NCI-H446 treated with DMSO at 0.1 percent for 48 hours (cell line): ENCODE measurements around the gene AGRN.
A peak's percentile ranks its signal among the peaks of the same experiment; 100 is the strongest.
"Not testable (repeated sequence)": the region's sequence is repeated elsewhere in the genome, so short reads cannot be mapped to it uniquely, and the experiment has no call there.

Source experiments
- DNase-seq: peaks from one replicate; lab custom pipeline; 2025; lab: John Stamatoyannopoulos, UW

The AGRN gene

DNA sequence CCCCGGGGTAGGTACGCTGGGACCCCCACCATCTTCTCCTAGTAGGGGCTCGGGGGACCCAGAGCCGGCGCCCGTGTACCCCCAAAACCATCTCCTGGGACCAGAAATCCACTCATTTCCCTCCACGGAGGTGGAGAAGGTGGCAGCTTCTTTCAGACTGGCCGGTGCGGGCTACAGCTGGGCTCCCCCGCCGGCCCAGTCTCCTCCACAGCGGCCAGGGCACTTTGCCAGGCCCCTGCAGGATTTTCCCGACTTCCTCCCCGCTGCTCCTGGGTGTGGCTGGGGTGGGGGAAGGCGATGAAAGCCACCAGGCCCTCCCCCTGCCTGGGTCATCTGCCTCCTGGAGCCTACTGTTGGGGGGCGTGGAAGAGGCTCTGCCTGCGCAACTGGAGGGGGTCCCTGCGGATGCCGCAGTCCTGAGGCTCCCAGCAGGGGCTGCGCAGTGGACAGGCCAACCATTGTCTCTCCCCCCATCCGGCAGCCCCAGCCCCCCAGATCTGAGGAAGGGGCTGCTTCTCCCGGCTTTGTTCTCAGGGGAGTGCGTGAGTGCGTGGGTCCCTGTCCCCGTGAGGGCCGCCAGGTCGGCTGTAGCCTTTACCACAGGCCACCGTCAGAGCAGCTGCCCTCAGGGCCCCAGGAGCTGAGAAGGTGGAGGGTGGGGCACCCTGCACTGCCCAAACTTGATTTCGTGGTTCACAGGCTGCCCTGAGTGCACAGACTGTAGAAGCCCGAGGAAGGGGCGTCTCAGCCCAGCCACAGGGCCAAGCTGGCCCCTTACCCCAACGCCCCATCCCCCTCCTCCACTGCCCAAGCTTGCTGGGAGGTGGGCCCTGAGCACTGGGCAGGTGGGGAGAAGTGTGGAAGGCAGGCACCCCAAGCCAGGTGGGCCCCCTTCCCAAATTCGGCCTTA is 1.3 kb downstream of the AGRN start:
- peak; percentile 49 for DNase-seq

DNA sequence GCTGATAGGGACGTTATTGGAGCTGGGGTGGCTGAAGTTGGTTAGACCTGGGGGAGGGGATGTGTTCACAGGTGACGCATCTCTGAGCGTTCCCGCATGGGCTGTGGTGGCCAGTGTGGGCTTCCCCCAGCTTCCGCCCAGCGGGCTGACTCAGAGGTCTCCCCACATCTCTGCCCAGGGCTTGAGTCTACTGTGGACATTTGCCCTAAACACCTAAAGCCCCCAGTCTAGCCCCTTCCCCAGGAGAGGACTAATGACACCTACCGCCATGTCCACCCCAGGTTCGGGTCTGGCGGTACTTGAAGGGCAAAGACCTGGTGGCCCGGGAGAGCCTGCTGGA is 2.0 kb downstream of the AGRN start:
- DNase-seq = no peak

DNA sequence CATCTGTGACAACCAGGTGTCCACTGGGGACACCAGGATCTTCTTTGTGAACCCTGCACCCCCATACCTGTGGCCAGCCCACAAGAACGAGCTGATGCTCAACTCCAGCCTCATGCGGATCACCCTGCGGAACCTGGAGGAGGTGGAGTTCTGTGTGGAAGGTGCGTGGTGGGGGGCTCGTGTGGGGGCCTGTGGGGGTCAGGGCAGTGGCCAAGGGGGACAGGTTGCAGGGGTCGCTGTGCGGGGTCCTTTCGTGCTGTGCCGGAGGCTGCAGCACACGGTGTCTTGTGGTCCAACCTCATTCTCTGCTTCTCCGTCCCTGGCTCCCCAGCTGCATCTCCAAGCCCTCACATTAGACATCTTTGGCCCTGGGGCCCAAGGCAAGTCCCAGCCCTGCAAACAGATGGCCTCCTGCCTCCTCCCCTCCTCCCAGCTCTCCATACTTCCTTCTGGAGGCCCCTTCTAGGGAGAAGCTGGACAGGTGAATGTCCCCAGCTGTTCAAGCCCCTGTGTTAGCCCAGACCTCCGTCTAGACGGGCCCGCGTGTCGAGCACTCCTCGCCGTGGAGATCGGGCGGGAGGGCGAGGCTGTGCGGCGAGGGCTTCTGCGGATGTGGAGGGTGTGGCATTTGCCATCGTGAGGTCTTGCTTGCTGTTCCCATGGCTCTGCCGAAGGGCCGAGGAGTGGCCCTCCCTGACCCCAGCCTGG is 2.5 kb downstream of the AGRN start:
- no peak for DNase-seq

DNA sequence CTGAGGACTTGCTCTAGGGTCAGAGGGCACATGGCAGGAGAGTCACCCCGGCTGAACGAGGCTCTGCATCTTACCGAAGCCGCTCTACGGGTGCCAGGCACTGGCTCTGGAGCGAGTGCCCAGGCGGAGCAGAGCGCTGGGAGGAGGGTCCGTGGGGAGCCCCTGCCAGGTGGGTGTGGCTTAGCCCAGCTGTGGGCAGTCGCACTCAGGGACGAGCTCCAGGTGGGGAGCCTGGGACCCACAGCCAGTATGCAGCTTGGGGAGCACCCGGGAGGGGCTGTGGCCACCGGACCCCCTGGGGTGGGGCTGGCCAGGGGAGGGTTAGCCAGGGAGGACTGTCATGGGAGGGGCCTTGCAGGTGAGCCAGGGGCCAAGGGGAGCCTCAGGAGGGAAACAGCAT is 3.8 kb downstream of the AGRN start:
- DNase-seq = no peak

DNA sequence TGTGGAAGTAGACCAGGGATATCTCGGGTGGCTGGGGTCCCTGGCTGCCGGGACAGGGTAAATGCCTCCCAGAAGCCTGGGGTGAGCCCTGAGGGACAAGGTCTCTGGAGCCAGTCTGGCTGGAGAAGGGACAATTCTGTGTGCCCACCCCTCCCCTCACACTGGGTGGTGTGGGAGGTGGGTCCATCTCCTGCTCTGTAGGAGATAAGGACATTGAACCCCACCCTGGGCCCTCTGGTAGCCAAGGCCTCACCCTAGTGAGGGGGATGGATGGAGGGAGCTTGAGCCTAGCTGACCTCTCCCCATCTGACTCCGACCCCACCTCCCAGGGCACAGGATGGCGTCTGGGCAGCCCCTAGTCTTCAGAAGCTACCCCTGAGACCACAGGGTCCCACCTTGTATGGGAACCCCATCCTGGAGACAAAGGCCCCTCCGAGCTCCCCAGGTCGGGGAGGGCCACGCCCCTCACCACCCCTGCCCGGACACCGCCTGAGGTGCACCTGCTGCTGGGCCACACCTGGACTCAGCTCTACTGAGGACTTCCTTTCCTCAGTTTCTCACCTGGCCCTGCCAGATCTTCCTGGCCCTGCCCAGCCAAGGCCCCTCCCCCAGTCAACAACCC is 4.3 kb downstream of the AGRN start:
- no peak for DNase-seq

DNA sequence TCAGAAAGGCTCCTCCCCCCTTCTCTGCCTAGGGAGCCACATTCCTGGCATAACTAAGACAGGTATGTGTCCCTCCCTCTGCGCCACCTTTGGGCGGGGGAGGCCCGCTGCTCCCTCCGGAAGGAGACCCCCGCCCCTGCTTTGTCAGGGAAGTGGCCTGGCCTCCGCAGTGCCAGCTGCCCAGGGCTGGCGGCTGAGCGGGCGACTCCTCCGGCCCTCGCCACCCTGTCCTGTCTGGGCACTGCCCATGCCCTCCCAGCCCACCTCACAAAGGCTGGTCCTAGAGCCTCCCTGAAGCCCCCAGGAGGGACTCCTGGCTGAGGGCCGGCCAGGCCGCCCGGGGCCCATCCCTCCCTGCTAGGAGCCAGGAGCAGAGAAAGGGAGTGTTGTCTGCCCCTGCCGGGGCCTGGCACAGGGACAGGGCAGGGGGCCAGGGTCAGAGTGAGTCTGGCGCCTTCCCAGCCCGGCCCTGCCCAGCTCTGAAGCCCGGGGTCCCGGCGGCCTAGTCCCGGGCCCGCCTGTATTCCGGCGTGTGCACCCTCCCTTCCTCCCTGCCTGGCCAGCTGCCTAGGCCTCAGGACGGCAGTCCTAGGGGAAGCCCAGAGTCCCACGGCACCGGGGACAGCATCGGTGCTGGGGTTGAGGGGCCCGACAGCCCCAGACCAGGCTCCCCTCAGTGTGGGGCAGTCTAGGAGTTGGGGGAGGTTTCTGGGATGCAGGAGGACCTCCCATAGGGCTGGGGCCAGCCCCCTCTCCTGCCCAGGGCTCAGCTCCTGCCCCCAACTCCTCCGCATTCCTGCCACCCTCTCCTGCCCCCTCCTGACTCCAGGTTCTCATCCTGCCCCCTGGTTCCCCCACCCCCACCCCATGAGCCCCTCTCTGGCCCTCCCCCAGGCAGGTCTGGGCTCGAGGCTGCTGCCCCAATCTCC is 5.1 kb downstream of the AGRN start:
- DNase-seq = no peak

DNA sequence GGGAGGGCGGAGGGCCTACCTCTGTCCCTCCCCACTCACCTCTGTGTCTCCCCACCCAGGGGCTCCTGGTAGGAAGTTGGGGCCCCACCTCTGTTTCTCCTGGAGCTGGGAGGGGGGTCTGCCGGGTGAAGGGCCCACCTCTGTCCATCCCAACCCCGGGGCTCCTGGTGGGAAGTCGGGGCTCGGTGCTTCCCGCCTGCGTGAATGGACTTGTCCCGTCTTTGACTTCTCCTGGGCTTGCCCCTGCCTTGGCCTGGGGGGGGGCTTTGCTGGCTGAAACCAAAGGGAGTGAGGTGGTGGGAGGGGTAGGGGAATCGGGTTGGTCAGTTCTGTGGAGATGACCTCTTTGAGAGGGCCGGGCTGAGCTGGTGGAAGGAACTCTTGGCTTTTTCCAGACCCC is 5.8 kb downstream of the AGRN start:
- DNase-seq = no peak

DNA sequence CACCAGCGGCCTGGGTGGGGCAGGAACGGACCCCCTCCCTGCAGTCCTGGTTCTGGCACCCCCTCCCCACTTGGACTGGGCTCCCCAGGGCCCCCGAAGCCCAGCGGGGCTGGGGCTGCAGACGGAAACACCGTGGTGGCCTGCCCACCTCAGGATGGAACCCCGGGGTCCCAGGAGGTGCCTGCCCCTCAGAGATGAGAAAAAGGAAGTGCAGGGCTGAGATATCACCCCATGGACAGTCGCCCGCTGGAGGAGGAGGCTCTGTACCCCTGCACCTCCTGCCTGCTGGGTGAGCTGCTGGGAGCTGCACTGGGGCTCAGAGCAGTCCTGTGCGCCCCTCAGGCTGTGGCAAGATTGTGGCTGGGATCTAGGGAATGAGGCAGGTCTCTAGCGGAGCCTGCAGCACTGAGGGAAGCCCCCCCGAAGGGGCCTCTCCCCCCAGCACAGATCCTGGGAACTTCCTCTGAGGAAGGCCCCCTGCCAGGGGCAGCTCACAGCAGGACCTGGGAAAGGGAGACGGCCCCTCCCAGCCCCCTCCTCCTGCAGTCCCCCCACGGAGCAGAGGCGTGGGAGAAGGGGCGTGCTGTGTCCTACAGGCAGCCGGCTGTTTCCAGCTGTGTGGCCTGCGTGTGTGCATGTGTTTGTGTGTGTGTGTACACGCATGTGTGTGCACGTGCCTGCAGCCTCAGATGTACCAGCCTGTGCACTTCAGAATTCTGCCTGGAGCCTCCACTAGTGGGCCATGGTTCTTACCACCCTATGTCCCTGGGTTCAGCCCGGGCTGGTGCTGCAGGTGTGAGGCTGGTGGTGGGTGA is 6.9 kb downstream of the AGRN start:
- DNase-seq = no peak

DNA sequence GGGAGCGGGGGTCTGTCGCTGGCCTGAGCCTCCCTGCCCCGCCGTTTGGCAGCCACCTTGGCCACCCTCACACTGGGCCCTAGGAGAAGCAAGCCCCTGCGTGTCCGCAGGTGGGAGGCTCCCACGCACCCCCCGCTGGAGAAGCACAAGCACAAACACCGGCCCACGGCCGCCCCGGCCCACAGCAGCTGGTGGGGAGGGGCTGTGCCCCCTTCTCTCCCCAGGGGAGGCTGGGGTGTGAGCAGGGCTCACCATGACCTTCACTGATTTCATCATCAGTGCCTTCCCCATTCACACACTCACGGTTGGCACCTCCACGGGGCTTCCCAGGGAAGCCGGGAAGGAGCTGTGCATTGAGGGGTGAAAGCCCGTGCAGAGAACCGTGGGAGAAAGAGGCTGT is 7.9 kb downstream of the AGRN start:
- DNase-seq = no peak

DNA sequence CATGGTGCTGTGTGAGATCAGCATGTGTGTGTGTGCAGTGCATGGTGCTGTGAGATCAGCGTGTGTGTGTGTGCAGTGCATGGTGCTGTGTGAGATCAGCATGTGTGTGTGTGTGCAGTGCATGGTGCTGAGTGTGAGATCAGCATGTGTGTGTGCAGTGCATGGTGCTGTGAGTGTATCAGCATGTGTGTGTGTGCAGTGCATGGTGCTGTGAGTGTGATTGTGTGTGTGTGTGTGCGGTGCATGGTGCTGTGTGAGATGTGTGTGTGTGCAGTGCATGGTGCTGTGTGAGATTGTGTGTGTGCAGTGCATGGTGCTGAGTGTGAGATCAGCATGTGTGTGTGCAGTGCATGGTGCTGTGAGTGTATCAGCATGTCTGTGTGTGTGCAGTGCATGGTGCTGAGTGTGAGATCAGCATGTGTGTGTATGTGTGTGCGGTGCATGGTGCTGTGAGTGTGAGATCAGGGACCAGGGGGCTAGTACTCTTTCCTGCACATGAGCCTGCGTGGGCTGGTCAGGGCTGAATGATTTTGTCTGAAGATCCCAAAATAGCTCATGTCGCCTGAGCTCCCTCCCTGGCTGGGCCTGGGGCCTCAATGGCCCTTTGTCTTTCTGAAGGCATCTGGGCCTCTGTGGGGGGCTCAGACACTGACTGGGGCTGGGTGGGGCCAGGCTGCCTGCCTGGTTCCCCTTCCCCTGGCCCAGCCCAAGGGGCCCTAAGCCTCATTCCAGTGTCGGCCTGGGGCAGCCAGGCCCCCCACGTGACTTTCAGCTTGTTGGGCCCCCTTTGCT is 11.1 kb downstream of the AGRN start:
- DNase-seq = not testable (repeated sequence)

DNA sequence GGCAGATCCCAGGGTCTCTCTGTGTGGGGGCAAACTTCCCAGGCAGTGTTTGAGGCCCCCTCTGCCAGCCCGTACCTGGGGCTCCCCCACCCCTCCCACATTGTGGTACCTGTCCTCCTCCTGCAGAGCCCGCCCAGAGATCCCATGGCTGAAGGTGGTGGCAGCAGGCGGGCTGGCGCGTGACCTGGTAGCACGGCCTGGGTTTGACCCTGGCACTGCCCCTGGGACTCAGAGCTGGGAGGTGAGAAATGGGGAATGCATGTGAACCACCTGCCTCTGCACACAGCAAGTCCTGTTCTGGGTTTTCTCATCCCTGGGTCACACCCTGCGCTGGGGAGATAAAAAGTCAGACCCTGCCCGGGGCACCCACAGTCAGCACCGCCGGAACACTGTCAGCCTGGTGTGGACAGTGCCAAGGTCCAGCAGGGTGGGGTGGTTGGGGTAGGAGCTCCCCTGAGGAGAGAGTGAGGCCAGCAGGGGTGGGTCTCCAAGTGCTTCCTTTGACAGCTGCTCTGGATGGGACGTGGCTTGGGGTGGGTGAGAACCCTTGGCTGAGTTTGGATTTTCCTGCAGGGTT is 11.8 kb downstream of the AGRN start:
- DNase-seq = no peak

DNA sequence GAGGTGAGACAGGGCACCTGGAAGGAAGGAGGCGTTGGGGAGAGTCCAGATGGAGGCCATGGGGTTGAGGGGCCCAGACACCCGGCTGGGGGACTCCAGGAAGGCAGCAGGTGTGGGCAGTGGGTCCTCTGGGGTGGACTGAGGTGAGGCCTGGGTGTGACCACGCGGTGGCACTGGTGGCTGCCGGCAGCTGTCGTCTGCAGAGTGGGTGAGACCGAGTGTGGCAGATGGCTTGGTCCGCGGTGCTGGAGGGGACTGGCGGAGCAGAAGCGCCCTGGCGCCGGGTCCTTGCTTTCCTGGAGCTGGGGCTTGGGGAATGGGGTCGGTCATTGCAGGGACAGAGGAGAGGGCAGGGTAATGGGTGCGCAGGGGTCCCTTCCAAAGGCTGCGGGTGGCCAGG is 12.5 kb downstream of the AGRN start:
- DNase-seq = no peak

DNA sequence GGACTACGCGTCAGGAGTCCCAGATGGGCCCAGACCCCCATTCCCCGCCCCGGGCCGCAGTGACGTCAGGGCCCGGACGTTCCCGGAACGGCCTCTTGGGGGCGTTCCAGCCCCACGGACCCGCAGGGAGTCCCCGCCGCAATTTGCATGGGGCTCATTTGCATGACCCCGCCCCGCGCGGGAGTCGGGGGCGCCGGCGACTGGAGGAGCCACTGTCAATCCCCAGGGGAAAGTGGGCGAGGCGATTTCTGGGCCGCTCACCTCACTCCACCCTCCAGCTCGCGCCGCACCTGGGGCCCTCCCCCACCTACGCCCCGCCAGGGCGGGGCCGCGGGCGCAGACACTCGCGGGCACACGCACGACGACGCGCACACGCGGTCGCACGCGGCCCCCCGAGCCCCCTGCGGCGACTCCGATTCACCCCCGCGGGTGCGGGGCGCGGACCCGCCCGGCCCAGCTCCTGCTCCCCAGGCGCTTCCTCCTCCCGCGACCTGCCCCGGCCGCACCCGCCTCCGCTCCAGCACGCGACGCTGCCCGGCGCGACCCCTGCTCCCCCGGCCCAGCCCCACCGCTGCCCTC is 13.2 kb downstream of the AGRN start:
- peak; percentile 70 for DNase-seq

DNA sequence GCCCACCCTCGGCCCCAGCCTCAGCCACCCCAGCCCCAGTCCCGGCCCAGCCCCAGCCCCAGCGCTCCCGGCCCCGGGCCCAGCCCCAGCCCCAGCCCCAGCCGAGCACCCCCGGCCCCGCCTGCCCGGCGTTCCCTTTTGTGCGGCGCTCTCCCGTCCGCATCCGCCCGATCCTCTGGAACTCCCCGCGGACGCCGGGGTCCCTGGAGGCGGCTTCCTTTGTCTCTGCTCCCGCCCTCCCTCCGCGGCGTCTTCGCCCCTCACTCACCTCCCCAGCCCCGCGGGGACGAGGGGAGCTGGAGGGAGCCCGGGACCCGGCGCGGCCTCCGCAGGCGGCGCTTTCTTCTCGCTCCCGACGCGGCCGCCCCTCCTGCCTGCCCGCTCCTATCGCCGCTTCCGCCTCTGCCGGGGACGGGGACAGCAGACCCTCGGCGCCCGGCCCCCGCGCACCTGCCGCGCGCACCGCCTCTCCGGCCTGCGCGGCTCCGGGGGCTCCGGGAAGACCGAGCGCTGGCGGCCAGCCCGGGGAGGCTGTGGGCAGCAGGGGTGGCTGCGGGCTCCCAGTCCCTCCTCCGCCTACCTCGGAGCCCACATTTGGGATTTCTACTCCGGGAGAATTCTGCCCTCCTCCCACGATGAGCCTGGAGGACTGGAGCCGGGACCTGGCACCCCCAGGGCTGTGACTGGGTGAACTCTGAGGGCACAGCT is 14.0 kb downstream of the AGRN start:
- DNase-seq = no peak

DNA sequence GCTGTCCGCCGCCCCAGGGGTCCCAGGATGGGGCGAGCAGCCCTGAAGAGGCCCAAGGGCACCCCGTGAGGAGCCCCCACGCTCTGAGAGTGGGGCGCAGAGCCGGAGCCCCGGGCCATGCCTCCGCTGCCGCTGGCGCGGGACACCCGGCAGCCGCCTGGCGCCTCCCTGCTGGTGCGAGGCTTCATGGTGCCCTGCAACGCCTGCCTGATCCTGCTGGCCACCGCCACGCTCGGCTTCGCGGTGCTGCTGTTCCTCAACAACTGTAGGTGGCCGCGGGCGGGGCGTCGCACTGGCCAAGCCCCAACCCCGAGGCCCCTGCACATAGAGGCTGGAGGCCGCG is 14.5 kb downstream of the AGRN start:
- DNase-seq = no peak

DNA sequence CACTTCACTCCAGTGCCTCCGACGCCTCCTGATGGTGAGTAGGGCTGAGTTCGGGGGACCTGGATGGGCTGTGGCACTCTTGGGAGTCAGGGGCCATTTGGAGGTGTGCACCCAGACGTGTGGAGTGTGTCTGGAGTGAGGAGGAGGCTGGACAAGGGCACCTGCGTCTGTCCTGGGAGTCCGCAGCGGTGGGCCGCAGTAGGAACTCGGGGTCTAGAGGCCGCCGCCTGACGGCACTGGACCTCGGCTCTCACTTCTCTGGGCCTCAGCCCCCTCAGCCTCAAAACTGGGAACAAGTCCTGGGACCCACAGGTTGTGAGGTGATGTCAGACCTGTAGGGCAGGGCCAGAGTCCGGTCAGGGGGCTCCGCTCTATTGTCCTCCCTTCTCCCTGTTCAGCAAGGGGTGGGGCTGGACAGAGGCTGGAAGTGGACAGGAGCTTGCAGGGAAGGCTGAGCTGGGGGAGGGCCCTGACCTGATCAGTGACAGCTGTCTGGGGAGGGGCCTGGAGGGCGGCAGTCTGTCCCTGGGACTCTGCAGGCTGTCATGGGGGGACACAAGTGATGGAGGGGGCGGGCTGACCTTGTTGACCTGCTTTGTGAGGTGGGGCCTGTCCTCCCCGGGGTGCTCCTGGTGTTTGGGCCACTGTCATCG is 15.5 kb downstream of the AGRN start:
- DNase-seq = no peak

DNA sequence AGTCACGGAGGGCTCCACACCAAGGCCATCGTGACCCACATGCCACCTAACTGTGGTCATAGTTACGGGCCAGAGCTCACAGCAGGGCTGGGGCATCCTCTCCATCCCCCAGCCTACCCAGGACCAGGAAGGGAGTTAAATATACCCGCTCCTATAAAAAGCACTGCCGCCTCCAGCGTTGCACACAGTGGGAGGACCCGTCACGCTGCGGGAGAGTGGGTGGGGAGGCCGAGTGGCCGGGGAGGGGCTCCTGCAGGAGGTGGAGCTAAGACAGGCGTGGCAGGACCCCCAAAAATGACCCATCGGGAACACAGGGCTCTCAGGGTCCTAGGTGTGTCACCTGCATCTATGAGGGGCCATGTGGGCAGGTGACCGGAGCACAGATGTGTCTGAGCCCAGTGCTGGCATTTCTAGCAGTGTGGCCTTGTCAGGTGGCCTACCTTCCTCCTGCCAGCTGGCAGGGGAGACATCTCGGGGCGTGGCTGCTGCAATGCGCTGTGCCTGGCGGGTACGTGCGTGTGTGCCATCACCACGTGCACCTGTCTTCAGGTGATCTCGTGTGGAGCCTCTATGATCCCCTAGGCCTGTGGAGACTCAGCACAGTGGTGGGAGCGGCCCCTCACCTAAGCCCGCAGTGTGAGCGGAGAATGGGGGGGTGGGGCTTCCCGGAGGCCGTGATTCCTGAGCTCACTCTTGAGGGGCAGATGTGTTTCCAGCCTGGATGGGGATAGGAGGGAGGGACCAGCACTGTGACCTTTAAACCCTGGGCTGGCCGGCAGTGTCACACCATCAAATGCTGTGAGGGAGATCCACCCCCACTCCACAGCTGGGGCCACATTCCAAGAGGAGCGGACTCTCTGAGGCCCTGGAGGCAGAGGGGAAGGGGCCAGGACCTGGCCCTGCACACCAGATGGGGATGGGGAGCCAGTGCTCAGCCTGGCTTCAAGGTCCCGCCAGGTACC is 17.7 kb downstream of the AGRN start:
- DNase-seq = no peak
